C4-2B (cell line): ENCODE measurements around the gene FAM8A1.

Source experiments
- CTCF ChIP-seq: fragments of 450-650 bp; conservative IDR thresholded peaks from 2 replicates; pipeline ENCODE4 v1.5.1; 2017; ENCODE audit warnings: mild to moderate bottlenecking
- ZFX ChIP-seq: fragments of 450-650 bp; IDR thresholded peaks from 2 replicates; pipeline ENCODE4 v1.6.1; 2017

GRCh38 chr6:17600527-17601385 is 654 bp downstream of the FAM8A1 start:
- TF ChIP-seq CTCF (peak; percentile 9), ZFX (peak; percentile 78)
